ENCODE results near the gene PLS1.
A peak's percentile ranks its signal among the peaks of the same experiment; 100 is the strongest.
"Not testable (repeated sequence)": the region's sequence is repeated elsewhere in the genome, so short reads cannot be mapped to it uniquely, and the experiment has no call there.

The PLS1 gene

GRCh38 chr3:142709207-142709606 is 113.0 kb downstream of the PLS1 start:
- H3K4me3 ChIP-seq (ENCODE audit: low read depth, low read length), result no peak overlapping the region
- TF ChIP-seq CTCF (IDR thresholded peaks at IDR 0.05; ENCODE audit: insufficient read depth, low read depth, low read length, missing control alignments), result no peak
- DNase-seq (ENCODE audit: low read depth), result no peak

- H3K4me3 ChIP-seq (ENCODE audit: low read depth, low read length); DNase-seq (ENCODE audit: low read depth): not testable (repeated sequence)
Measured at GRCh38 chr3:142714882-142715281, 118.7 kb downstream of the PLS1 start.

GRCh38 chr3:142716102-142716501 is 119.9 kb downstream of the PLS1 start:
- H3K4me3 ChIP-seq (ENCODE audit: low read depth, low read length), result no peak overlapping the region
- DNase-seq (ENCODE audit: low read depth), result no peak
- no peak for TF ChIP-seq CTCF (IDR thresholded peaks at IDR 0.05; ENCODE audit: insufficient read depth, low read depth, low read length, missing control alignments)

GRCh38 chr3:142723665-142723967 is 127.4 kb downstream of the PLS1 start:
- no peak for DNase-seq (ENCODE audit: low read depth)
- peak overlapping the region; percentile 80 for H3K4me3 ChIP-seq (ENCODE audit: low read depth, low read length)
- TF ChIP-seq CTCF (IDR thresholded peaks at IDR 0.05; ENCODE audit: insufficient read depth, low read depth, low read length, missing control alignments), result no peak

- H3K4me3 ChIP-seq (ENCODE audit: low read depth, low read length), result peak within 1 kb of the TSS; percentile 80
- no peak for TF ChIP-seq CTCF (IDR thresholded peaks at IDR 0.05; ENCODE audit: insufficient read depth, low read depth, low read length, missing control alignments)
- DNase-seq (ENCODE audit: low read depth), result peak; percentile 91
Measured at GRCh38 chr3:142723968-142724681, 127.9 kb downstream of the PLS1 start, which contains the start of gene TRPC1. Gene TRPC1 (plus strand): TSS chr3:142724034. CDS start chr3:142724560, 526 bp downstream.

GRCh38 chr3:142724682-142725356 is 128.6 kb downstream of the PLS1 start:
- no peak for DNase-seq (ENCODE audit: low read depth)
- TF ChIP-seq CTCF (IDR thresholded peaks at IDR 0.05; ENCODE audit: insufficient read depth, low read depth, low read length, missing control alignments), result no peak
- H3K4me3 ChIP-seq (ENCODE audit: low read depth, low read length), result peak overlapping the region; percentile 80

GRCh38 chr3:142725357-142725739 is 129.2 kb downstream of the PLS1 start:
- no peak for DNase-seq (ENCODE audit: low read depth)

More at GRCh38 chr3:142725357-142725739, 129.2 kb downstream of the PLS1 start:
- no peak overlapping the region for H3K4me3 ChIP-seq (ENCODE audit: low read depth, low read length)
- no peak for TF ChIP-seq CTCF (IDR thresholded peaks at IDR 0.05; ENCODE audit: insufficient read depth, low read depth, low read length, missing control alignments)
